Central memory CD8-positive, alpha-beta T cell (primary cell): Measurements from ENCODE around the gene NAALADL2.
"Not testable (repeated sequence)": the region's sequence is repeated elsewhere in the genome, so short reads cannot be mapped to it uniquely, and the experiment has no call there.

ENCODE experiments used
- ATAC-seq: fragments of 150-1000 bp; cut with Tn5 transposase; replicated peaks from 2 replicates; pipeline ENCODE4 v1.10.0; 2022; ENCODE audit warnings: mild to moderate bottlenecking, moderate FRiP score, moderate number of reproducible peaks; ENCODE audit not compliant: poor library complexity, severe bottlenecking; ENCODE audit errors: extremely low read depth
- DNase-seq, 2 donors: peaks; one replicate each; pipeline ENCODE4 v3.0.0; 2021; ENCODE audit warnings: low spot score in 2 of 2
- H3K27ac Mint-ChIP-seq: one replicate; pipeline ENCODE4 v1.8.0; 2022; ENCODE audit warnings: low read depth, mild to moderate bottlenecking, moderate library complexity, mixed read lengths
- H3K27me3 Mint-ChIP-seq: one replicate; pipeline ENCODE4 v1.8.0; 2022; ENCODE audit warnings: mixed read lengths
- H3K36me3 Mint-ChIP-seq: one replicate; pipeline ENCODE4 v1.8.0; 2022; ENCODE audit warnings: mild to moderate bottlenecking, moderate library complexity, mixed read lengths; ENCODE audit not compliant: insufficient read depth
- H3K4me1 Mint-ChIP-seq: one replicate; pipeline ENCODE4 v1.8.0; 2022; ENCODE audit warnings: mixed read lengths
- H3K4me3 Mint-ChIP-seq: one replicate; pipeline ENCODE4 v1.8.0; 2022; ENCODE audit warnings: mild to moderate bottlenecking, moderate library complexity, mixed read lengths
- H3K9me3 Mint-ChIP-seq: one replicate; pipeline ENCODE4 v1.8.0; 2022; ENCODE audit warnings: mixed read lengths

The NAALADL2 gene

GRCh38 chr3:175777495-175777894, 918.4 kb downstream of the NAALADL2 start:
- ATAC-seq, result no peak
- H3K27me3 Mint-ChIP-seq, result no peaks in the 10 kb centered on the region
- H3K9me3 Mint-ChIP-seq, result peaks cover 6% of the 10 kb centered on the region

DNA sequence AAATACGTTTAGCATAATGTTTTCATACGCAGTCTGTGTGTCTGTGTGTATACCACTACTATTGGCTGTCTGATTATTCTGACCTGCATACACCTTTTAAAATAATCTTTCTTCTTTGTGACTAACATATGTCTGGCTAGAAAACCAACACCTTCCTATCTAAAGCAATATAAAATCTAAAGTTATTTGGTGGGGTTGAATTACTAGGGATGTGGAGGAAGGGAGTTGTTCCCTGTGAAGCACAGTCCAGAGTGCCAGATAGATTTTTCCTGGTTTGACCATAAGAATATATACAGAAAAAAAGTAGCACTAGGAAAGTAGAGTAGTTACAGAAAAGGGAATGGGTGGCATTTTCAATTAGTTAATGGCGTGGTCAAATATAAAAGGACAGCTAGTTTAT, 918.8 kb downstream of the NAALADL2 start:
- H3K4me3 Mint-ChIP-seq, result no peak overlapping the region
- ATAC-seq, result no peak
- H3K27me3 Mint-ChIP-seq, result no peaks in the 10 kb centered on the region
- H3K4me1 Mint-ChIP-seq, result no peaks in the 10 kb centered on the region
- DNase-seq, result no peak
- no peak overlapping the region for H3K27ac Mint-ChIP-seq
- H3K36me3 Mint-ChIP-seq, result no peaks in the 10 kb centered on the region
- H3K9me3 Mint-ChIP-seq, result peaks cover 6% of the 10 kb centered on the region

More at GRCh38 chr3:175777495-175777894, 918.4 kb downstream of the NAALADL2 start:
- H3K4me3 Mint-ChIP-seq, result no peak overlapping the region
- no peaks in the 10 kb centered on the region for H3K4me1 Mint-ChIP-seq
- no peak for DNase-seq
- H3K36me3 Mint-ChIP-seq, result no peaks in the 10 kb centered on the region
- H3K27ac Mint-ChIP-seq, result no peak overlapping the region

DNA sequence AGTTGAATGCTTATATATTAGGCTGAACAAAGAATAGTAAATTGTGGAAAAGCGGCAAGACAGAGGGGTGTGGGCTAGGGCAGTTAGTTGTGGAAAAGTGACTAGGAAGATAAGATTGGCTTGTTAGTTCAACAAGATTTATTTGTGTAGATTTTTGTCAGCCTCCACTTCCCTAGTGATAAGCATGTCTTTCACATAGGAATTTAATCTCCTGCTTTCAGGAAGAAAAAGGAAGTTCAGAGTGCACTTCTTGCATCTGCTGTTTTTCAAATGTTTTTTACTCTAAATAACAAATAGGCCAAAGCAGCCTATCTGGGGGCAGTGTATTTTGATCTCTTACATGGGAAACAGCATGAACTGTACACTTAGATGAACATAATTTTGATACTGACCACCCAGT, 919.9 kb downstream of the NAALADL2 start:
- DNase-seq (no peak), ATAC-seq (no peak)
- H3K27me3 Mint-ChIP-seq, result no peaks in the 10 kb centered on the region
- no peaks in the 10 kb centered on the region for H3K4me1 Mint-ChIP-seq
- H3K4me3 Mint-ChIP-seq, result no peak overlapping the region
- H3K9me3 Mint-ChIP-seq, result peaks cover 6% of the 10 kb centered on the region
- no peaks in the 10 kb centered on the region for H3K36me3 Mint-ChIP-seq
- no peak overlapping the region for H3K27ac Mint-ChIP-seq

DNA sequence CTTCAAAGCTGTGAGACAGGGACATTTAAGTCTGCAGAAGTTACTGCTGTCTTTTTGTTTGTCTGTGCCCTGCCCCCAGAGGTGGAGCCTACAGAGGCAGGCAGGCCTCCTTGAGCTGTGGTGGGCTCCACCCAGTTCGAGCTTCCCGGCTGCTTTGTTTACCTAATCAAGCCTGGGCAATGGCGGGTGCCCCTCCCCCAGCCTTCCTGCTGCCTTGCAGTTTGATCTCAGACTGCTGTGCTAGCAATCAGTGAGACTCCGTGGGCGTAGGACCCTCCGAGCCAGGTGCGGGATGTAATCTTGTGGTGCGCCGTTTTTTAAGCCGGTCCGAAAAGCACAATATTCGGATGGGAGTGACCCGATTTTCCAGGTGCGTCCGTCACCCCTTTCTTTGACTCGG, 928.0 kb downstream of the NAALADL2 start:
- not testable (repeated sequence) for DNase-seq, H3K4me3 Mint-ChIP-seq, H3K36me3 Mint-ChIP-seq

GRCh38 chr3:175792245-175792644, 933.1 kb downstream of the NAALADL2 start:
- DNase-seq (no peak), ATAC-seq (no peak)
- Mint-ChIP-seq H3K9me3 (no peaks in the 10 kb centered on the region), H3K27me3 (no peaks in the 10 kb centered on the region), H3K27ac (no peak overlapping the region), H3K36me3 (no peaks in the 10 kb centered on the region), H3K4me3 (no peak overlapping the region), H3K4me1 (no peaks in the 10 kb centered on the region)

More for the DNA sequence above, 928.0 kb downstream of the NAALADL2 start:
- H3K27ac Mint-ChIP-seq, H3K9me3 Mint-ChIP-seq, H3K27me3 Mint-ChIP-seq, ATAC-seq, H3K4me1 Mint-ChIP-seq: not testable (repeated sequence)

DNA sequence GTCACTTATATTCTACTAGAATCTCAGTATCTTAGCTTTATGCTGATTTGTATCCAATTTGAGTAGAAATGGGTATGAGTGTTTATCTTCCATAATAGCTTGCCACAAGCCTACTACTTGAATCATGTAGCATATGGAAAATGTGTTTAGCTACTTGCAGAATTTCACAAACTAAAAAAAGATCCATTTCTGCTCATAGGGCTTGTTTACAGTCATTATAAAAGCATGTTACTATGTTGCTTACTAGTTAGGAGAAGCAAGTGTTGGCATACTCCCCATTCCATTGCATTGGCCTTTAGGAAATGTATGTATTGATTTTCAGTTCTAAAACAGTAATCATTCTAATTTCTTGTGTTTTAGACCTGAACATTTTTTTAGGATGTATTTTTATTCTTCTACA, 939.2 kb downstream of the NAALADL2 start:
- no peak for DNase-seq
- Mint-ChIP-seq H3K27ac (no peak overlapping the region), H3K27me3 (no peaks in the 10 kb centered on the region)

DNA sequence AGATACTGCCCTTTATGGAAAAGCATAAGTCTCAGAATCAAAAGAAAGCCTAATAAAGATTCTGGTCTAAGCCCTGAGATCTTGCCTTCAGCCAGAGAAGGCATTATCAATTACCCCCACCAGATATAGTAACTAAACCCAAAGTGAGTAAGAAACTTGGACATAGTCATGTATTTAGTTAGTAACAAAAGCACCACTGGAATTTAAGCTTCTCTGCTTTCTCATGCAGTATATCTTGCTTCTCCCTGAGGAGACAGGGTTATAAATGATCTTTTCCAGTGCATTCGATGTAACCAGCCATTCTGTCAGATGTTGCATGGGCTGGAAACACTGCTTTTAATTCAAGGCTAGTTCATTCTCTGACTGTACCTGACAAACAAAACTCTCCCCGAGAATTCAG, 946.7 kb downstream of the NAALADL2 start:
- no peaks in the 10 kb centered on the region for H3K4me1 Mint-ChIP-seq

More for the DNA sequence above, 939.2 kb downstream of the NAALADL2 start:
- no peaks in the 10 kb centered on the region for H3K36me3 Mint-ChIP-seq
- no peaks in the 10 kb centered on the region for H3K9me3 Mint-ChIP-seq
- H3K4me3 Mint-ChIP-seq, result no peak overlapping the region
- ATAC-seq, result no peak
- no peaks in the 10 kb centered on the region for H3K4me1 Mint-ChIP-seq

DNA sequence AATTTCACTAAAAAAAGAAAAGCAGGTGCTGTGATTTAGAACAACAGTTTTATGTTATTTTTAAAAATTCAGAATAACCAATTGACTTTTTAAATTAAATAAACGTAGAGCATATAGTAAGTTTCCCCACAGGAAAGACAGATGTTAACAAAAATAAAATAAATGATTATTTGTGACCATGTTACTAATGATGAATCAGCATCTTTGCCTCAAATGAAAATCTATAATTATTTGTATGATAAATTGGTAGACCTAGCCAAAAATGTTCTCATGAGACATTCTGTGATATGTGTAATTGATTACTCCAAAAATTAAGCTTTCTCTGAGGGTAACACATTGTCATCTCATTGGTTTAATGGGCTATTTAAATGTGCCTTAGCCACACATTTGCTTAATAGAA, 948.0 kb downstream of the NAALADL2 start:
- Mint-ChIP-seq H3K27ac (no peak overlapping the region), H3K9me3 (peaks cover 4% of the 10 kb centered on the region), H3K4me1 (no peaks in the 10 kb centered on the region), H3K27me3 (no peaks in the 10 kb centered on the region), H3K4me3 (no peak overlapping the region), H3K36me3 (no peaks in the 10 kb centered on the region)
- DNase-seq (no peak), ATAC-seq (no peak)

More for the DNA sequence above, 946.7 kb downstream of the NAALADL2 start:
- Mint-ChIP-seq H3K27ac (no peak overlapping the region), H3K27me3 (no peaks in the 10 kb centered on the region), H3K4me3 (no peak overlapping the region), H3K36me3 (no peaks in the 10 kb centered on the region), H3K9me3 (no peaks in the 10 kb centered on the region)
- DNase-seq (no peak), ATAC-seq (no peak)

GRCh38 chr3:175818811-175819464, 959.8 kb downstream of the NAALADL2 start:
- DNase-seq (no peak), ATAC-seq (no peak)

GRCh38 chr3:175822766-175823491, 963.8 kb downstream of the NAALADL2 start:
- DNase-seq, H3K27ac Mint-ChIP-seq, ATAC-seq, H3K4me1 Mint-ChIP-seq, H3K4me3 Mint-ChIP-seq, H3K36me3 Mint-ChIP-seq, H3K27me3 Mint-ChIP-seq: not testable (repeated sequence)
- H3K9me3 Mint-ChIP-seq, result peaks cover 22% of the 10 kb centered on the region

More at GRCh38 chr3:175818811-175819464, 959.8 kb downstream of the NAALADL2 start:
- H3K27ac Mint-ChIP-seq, result no peak overlapping the region
- H3K9me3 Mint-ChIP-seq, result peaks cover 25% of the 10 kb centered on the region
- H3K4me1 Mint-ChIP-seq, result no peaks in the 10 kb centered on the region
- no peak overlapping the region for H3K4me3 Mint-ChIP-seq
- H3K36me3 Mint-ChIP-seq, result no peaks in the 10 kb centered on the region
- H3K27me3 Mint-ChIP-seq, result no peaks in the 10 kb centered on the region

GRCh38 chr3:175825016-175825580, 966.0 kb downstream of the NAALADL2 start:
- not testable (repeated sequence) for DNase-seq, ATAC-seq, H3K4me1 Mint-ChIP-seq, H3K27me3 Mint-ChIP-seq, H3K27ac Mint-ChIP-seq, H3K36me3 Mint-ChIP-seq, H3K4me3 Mint-ChIP-seq
- H3K9me3 Mint-ChIP-seq, result peaks cover 20% of the 10 kb centered on the region

- H3K9me3 Mint-ChIP-seq, result peaks cover 15% of the 10 kb centered on the region
- no peak for DNase-seq
- ATAC-seq, result no peak
- no peak overlapping the region for H3K4me3 Mint-ChIP-seq
- H3K27me3 Mint-ChIP-seq, result no peaks in the 10 kb centered on the region
- H3K36me3 Mint-ChIP-seq, result no peaks in the 10 kb centered on the region
- no peak overlapping the region for H3K27ac Mint-ChIP-seq
- no peaks in the 10 kb centered on the region for H3K4me1 Mint-ChIP-seq
Measured at GRCh38 chr3:175826759-175827158, 967.6 kb downstream of the NAALADL2 start.

DNA sequence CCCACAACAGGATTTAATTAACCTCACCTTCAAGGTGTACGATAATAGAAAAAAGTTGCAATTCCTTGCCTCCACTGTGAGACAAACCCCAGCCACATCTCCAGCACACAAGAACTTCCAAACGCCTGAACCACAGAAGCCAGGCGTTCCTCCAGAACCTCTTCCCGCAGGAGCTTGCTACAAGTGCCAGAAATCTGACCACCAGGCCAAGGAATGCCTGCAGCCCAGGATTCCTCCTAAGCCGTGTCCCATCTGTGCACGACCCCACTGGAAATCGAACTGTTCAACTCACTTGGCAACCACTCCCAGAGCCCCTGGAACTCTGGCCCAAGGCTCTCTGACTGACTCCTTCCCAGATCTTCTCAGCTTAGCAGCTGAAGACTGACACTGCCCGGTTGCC, 970.7 kb downstream of the NAALADL2 start:
- not testable (repeated sequence) for ATAC-seq, H3K9me3 Mint-ChIP-seq, H3K4me1 Mint-ChIP-seq, H3K27ac Mint-ChIP-seq, DNase-seq, H3K4me3 Mint-ChIP-seq, H3K27me3 Mint-ChIP-seq, H3K36me3 Mint-ChIP-seq
